CD14-positive monocyte (primary cell): ENCODE measurements around the gene ANKRD33. TPM values are rescaled to one million over a fixed set of nuclear protein-coding genes. Genes with fewer than 3 reads are reported as not detected.

Source experiments
- DNase-seq, 3 donors: peaks; one replicate each; pipeline ENCODE4 v3.0.0-alpha.2; 2011 to 2022
- H2AFZ ChIP-seq: 2 replicates; pipeline ENCODE4 v1.6.0; 2012; ENCODE audit warnings: mild to moderate bottlenecking, low read depth, low read length, inconsistent platforms; ENCODE audit not compliant: insufficient read depth, poor library complexity, severe bottlenecking
- H3K27ac ChIP-seq, 2 donors: 1 replicate in 1 of 2; 2 replicates in 1 of 2; pipeline ENCODE4 v1.5.1; 2012 to 2013; ENCODE audit warnings: low read length in 2 of 2, control low read depth in 1 of 2, inconsistent platforms in 1 of 2, low read depth in 1 of 2, mild to moderate bottlenecking in 1 of 2
- H3K27me3 ChIP-seq, 2 donors: one replicate each; pipeline versions ENCODE4 v1.6.0 to v1.6.1; 2011 to 2013; ENCODE audit warnings: low read length in 2 of 2; ENCODE audit not compliant: control insufficient read depth in 2 of 2, insufficient read depth in 2 of 2
- H3K36me3 ChIP-seq, 2 donors: replicated peaks in 1 of 2; 1 replicate in 1 of 2; 2 replicates in 1 of 2; pipeline versions ENCODE4 v1.5.1 to v1.6.1; 2012 to 2013; ENCODE audit warnings: low read length in 2 of 2, control low read depth in 1 of 2, inconsistent platforms in 1 of 2, mild to moderate bottlenecking in 1 of 2; ENCODE audit not compliant: insufficient read depth in 2 of 2, control insufficient read depth in 1 of 2
- H3K4me1 ChIP-seq, 2 donors: 1 replicate in 1 of 2; 2 replicates in 1 of 2; pipeline versions ENCODE4 v1.5.1 to v1.6.1; 2012 to 2013; ENCODE audit warnings: low read length in 2 of 2, control low read depth in 1 of 2, inconsistent platforms in 1 of 2, mild to moderate bottlenecking in 1 of 2, moderate library complexity in 1 of 2; ENCODE audit not compliant: insufficient read depth in 2 of 2, control insufficient read depth in 1 of 2
- H3K4me2 ChIP-seq: replicated peaks from 2 replicates; pipeline ENCODE3; 2012; ENCODE audit warnings: low read length, moderate library complexity, mild to moderate bottlenecking; ENCODE audit not compliant: poor library complexity, severe bottlenecking; ENCODE audit errors: extremely low read depth
- H3K4me3 ChIP-seq, 3 experiments: fragments of 200-600 bp in 1 of 3; sonication (generic) in 1 of 3; replicated peaks in 1 of 3; 1 replicate in 2 of 3; 2 replicates in 1 of 3; pipeline ENCODE4 v1.5.1; 2011 to 2013; ENCODE audit warnings: low read length in 3 of 3, mild to moderate bottlenecking in 3 of 3, control low read depth in 2 of 3, low read depth in 2 of 3, inconsistent platforms in 1 of 3, moderate library complexity in 1 of 3
- H3K79me2 ChIP-seq: 2 replicates; pipeline ENCODE4 v1.6.0; 2012; ENCODE audit warnings: mild to moderate bottlenecking, control low read depth, inconsistent platforms, low read length, moderate library complexity; ENCODE audit not compliant: insufficient read depth
- H3K9ac ChIP-seq: 2 replicates; pipeline ENCODE4 v1.6.0; 2017; ENCODE audit warnings: low read length, mild to moderate bottlenecking; ENCODE audit not compliant: insufficient read depth, poor library complexity, severe bottlenecking
- H3K9me3 ChIP-seq, 2 donors: replicated peaks in 1 of 2; 1 replicate in 1 of 2; 2 replicates in 1 of 2; pipeline versions ENCODE4 v1.5.1 to v1.6.1; 2012 to 2013; ENCODE audit warnings: low read length in 2 of 2, control low read depth in 1 of 2; ENCODE audit not compliant: control insufficient read depth in 1 of 2, insufficient read depth in 1 of 2
- H4K20me1 ChIP-seq: 2 replicates; pipeline ENCODE4 v1.6.0; 2012; ENCODE audit warnings: mild to moderate bottlenecking, low read length, control low read depth, moderate library complexity; ENCODE audit not compliant: insufficient read depth
- H3K27ac Mint-ChIP-seq, 7 donors: one replicate each; pipeline ENCODE4 v1.8.0; 2020; ENCODE audit warnings: mild to moderate bottlenecking in 7 of 7, mixed read lengths in 7 of 7, moderate library complexity in 6 of 7, inconsistent platforms in 2 of 7
- H3K27me3 Mint-ChIP-seq, 3 donors: one replicate each; pipeline ENCODE4 v1.8.0; 2021 to 2022; ENCODE audit warnings: low read depth in 3 of 3, mild to moderate bottlenecking in 3 of 3, mixed read lengths in 3 of 3, moderate library complexity in 3 of 3, inconsistent platforms in 1 of 3
- H3K36me3 Mint-ChIP-seq, 2 donors: one replicate each; pipeline ENCODE4 v1.8.0; 2020; ENCODE audit warnings: mixed read lengths in 2 of 2, inconsistent platforms in 1 of 2, mild to moderate bottlenecking in 1 of 2
- H3K4me1 Mint-ChIP-seq: one replicate; pipeline ENCODE4 v1.8.0; 2020; ENCODE audit warnings: mild to moderate bottlenecking, mixed read lengths
- H3K4me3 Mint-ChIP-seq, 2 donors: one replicate each; pipeline ENCODE4 v1.8.0; 2020; ENCODE audit warnings: mild to moderate bottlenecking in 2 of 2, mixed read lengths in 2 of 2, moderate library complexity in 1 of 2
- H3K9me3 Mint-ChIP-seq, 7 donors: one replicate each; pipeline ENCODE4 v1.8.0; 2020 to 2022; ENCODE audit warnings: mixed read lengths in 7 of 7, mild to moderate bottlenecking in 6 of 7, moderate library complexity in 6 of 7, inconsistent platforms in 2 of 7
- WGBS: methylation state at CpG from one replicate; pipeline ENCODE4 v1.1.5; 2013; ENCODE audit warnings: missing lambda C conversion rate; ENCODE audit not compliant: insufficient coverage; 5-methylcytosine and 5-hydroxymethylcytosine counted together
- intact Hi-C, 2 donors: fragments of 100-400 bp; cut with micrococcal nuclease; formaldehyde crosslinking; loops; one replicate each; pipeline versions ENCODE4 v1.15.0 to v1.15.1; 2023
- polyA plus RNA-seq, 3 donors: library from polyadenylated mRNA; depleted of rRNA in 1 of 3; unstranded in 2 of 3; stranded (reverse) in 1 of 3; fragments of 300-500 nt in 2 of 3; fragments of >200 nt in 1 of 3; fragmentation: Illumina TruSeq in 2 of 3; gene quantifications; 1 replicate in 2 of 3; 2 replicates in 1 of 3; pipeline ENCODE4 v1.2.3, GENCODE V29; 2012 to 2021
- TF ChIP-seq, protein P1 (sequence below): fragments of 200-600 bp; IDR thresholded peaks from one replicate; pipeline ENCODE4 v1.8.0; 2022; ENCODE audit warnings: antibody characterized with exemption, mild to moderate bottlenecking

Gene ANKRD33
- polyA plus RNA-seq, 3 donors: 0.07 TPM; not detected in 2

DNA sequence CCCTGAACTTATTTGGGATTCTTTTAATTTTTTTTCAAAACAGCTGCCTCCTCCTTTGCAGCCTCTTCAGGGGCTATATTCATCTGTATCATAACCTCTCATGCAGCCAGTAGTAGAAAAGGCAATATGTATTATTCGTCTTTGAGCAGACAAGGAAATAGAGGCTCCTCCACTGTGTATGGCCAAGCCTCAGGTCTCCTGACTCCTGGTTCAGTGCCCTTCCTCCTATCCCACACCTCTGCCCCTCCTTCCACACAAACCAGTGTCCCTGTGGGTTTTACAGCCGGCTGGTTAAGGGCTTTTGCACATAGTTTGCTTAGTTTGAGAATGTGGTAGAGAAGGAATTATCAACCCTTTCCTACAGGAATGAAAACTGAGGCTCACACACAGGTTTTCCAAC is 10.6 kb downstream of the ANKRD33 start:
- Mint-ChIP-seq H3K4me1 (peaks cover 2% of the 10 kb centered on the region), H3K4me3 (no peak overlapping the region), H3K27me3 (peaks cover 0 to 5% (median 3%) of the 10 kb centered on the region in 3 donors), H3K9me3 (peaks cover 0 to 1% (median 0%) of the 10 kb centered on the region in 7 donors), H3K36me3 (no peaks in the 10 kb centered on the region), H3K27ac (no peak overlapping the region)
- WGBS: no CpG with 5 or more reads among the region's 2 CpGs
- Histone ChIP-seq H3K9me3 (no peaks in the 10 kb centered on the region), H3K9ac (no peak overlapping the region), H3K4me3 (no peak overlapping the region), H2AFZ (no peak overlapping the region), H3K36me3 (no peaks in the 10 kb centered on the region), H3K4me2 (no peak overlapping the region), H4K20me1 (no peaks in the 10 kb centered on the region), H3K79me2 (no peaks in the 10 kb centered on the region), H3K4me1 (no peaks in the 10 kb centered on the region), H3K27ac (no peak overlapping the region), H3K27me3 (no peaks in the 10 kb centered on the region)
- TF ChIP-seq, protein P1, sequence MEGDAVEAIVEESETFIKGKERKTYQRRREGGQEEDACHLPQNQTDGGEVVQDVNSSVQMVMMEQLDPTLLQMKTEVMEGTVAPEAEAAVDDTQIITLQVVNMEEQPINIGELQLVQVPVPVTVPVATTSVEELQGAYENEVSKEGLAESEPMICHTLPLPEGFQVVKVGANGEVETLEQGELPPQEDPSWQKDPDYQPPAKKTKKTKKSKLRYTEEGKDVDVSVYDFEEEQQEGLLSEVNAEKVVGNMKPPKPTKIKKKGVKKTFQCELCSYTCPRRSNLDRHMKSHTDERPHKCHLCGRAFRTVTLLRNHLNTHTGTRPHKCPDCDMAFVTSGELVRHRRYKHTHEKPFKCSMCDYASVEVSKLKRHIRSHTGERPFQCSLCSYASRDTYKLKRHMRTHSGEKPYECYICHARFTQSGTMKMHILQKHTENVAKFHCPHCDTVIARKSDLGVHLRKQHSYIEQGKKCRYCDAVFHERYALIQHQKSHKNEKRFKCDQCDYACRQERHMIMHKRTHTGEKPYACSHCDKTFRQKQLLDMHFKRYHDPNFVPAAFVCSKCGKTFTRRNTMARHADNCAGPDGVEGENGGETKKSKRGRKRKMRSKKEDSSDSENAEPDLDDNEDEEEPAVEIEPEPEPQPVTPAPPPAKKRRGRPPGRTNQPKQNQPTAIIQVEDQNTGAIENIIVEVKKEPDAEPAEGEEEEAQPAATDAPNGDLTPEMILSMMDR: no peak
- intact Hi-C loops: no loop called here
- DNase-seq: no peak

DNA sequence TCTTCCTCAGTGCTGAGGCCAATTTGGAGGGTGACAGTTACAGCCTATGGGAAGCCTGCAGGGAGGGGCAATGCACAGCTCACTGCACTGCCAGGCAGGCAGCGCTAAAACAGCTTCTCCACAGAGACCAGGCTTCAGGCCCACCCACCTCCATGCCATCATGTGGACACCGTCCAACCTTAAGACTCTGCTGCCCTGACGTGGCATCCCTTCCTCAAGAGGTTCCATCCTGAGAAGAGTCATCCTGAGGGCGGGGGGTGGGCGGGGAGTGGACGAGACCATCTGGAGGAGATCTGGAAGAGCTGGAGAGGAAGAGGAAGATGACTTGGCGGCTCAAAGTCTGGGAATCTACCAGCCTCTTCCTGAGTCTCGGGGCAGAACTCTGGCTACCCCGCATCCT is 11.0 kb downstream of the ANKRD33 start:
- H3K9ac ChIP-seq: no peak overlapping the region

More for the DNA sequence above, 11.0 kb downstream of the ANKRD33 start:
- Mint-ChIP-seq H3K4me3 (no peak overlapping the region), H3K4me1 (peaks cover 2% of the 10 kb centered on the region), H3K27ac (no peak overlapping the region), H3K27me3 (peaks cover 0 to 7% (median 3%) of the 10 kb centered on the region in 3 donors), H3K36me3 (no peaks in the 10 kb centered on the region), H3K9me3 (peaks cover 0 to 1% (median 0%) of the 10 kb centered on the region in 7 donors)
- Histone ChIP-seq H3K36me3 (no peaks in the 10 kb centered on the region), H3K9me3 (no peaks in the 10 kb centered on the region), H4K20me1 (no peaks in the 10 kb centered on the region), H2AFZ (no peak overlapping the region), H3K79me2 (no peaks in the 10 kb centered on the region), H3K27ac (no peak overlapping the region), H3K4me2 (no peak overlapping the region), H3K4me1 (no peaks in the 10 kb centered on the region), H3K27me3 (no peaks in the 10 kb centered on the region), H3K4me3 (no peak overlapping the region)
- 68% methylated on average over 6 of the region's 9 CpGs for WGBS
- TF ChIP-seq, protein P1: no peak
- intact Hi-C loops: no loop called here
- peak in 1 of 3 donors; percentile 18 for DNase-seq
